Measurements from ENCODE around the gene EME2.
A peak's percentile ranks its signal among the peaks of the same experiment; 100 is the strongest.

Gene EME2

DNA sequence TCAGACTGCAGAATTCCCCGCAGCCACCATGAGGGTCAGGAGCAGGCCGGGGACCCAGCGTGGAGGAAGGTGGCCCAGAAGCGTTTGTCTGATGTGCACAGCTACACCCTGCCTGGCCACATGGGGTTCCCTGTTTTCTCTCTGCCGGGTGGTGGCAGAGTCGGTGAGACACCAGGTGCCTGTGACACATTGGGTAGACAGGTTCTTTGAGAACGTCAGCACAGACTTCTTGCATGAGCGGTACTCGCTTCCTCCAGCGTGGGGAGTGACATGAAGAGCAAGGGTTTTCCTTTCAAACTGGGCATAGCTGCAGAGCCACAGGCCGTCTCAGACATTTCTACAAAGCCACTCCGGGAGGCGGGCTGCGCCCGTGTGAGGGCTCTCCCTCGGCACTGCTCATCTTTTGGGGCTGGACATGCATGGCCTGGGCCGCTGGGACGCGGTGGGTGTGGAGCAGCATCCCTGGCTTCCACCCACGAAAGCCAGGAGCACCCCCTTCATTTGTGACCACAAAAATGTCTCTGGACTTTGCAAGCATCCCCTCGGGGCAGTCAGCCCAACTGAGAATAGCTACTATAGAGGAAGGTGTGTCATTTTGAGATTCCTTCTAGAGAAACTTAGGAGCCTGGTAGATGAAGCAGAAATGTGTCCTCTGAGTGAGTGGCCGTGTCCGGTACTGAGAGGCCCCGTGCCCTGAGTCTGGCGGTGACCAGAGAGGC, 27.3 kb upstream of the EME2 start:
- DNase-seq, result peak; percentile 77

DNA sequence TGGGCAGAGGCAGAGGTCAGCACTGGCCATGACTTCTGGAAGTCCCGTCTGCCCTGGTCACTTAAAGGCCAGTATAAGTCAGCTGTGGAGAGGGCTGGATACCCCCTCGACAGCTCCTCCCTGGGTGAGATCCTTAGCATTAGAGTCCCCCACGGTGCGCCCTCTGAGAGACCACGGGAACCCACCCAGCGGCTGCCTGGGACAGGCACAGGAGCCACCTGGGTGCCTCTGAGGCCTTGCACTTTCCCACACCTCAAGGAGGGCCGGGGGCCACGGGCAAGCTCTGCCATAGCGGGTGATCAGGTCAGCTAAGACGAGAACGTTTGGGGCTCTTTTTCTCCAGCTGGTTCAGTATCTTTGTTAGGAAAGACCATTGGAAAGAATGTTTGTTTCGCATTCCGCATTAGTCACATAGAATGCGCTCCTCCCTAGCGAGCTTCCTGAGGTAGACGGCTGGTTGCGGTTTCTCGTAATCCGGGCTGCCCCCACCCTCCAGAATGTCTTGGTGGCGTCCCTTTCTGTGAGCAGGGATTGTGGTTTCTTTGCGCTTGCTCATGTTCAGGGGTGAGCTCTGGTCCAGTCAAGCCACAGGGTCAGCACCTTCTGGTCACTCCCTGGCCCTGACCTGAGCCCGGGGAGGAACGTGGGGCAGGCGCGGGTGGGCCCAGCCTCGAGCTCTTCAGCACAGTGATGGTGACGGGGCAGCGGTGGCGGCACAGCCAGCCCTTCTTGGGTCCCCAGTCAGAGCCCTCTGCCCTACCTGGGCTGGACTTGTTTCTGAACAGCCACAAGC, 26.5 kb upstream of the EME2 start:
- DNase-seq, result peak; percentile 72

DNA sequence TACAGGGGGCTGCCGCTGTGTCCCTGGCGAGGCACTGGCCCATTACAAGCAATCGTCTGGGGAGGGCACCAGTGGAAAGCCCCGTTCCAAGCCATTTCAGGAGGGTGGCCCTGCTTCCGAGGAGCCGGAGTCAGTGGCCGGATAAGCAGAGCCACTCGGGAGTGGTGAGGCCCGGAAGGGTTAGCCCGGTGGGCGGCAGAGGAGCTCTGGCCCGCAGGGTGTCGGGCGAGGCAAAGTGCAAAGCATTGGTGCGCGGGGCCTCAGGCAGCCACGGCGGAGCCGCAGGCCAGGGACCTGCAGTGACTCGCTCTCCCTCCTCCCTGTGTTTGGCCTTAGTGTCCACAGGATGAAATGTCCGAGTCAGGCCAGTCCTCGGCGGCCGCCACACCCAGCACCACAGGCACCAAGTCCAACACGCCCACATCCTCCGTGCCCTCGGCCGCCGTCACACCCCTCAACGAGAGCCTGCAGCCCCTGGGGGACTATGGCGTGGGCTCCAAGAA, 25.9 kb upstream of the EME2 start:
- no peak for DNase-seq

DNA sequence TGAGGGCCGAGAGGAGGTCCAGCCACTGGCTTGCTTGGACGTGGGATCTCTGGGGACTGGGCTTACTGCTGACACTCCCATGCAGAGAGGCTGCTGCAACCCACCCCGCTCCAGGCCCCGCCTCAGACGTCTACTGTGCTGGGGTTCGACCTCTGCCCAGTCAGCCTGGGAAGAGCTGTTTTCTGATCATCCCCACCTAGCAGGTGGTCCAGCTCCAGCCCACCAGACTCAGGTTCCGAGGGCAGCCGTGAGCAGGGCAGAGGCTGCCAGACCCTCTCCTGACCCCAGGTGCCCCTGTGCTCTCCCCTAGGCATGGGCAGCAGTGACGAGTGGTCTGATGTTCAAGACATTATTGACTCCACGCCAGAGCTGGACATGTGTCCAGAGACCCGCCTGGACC, 24.7 kb upstream of the EME2 start:
- DNase-seq, result no peak

DNA sequence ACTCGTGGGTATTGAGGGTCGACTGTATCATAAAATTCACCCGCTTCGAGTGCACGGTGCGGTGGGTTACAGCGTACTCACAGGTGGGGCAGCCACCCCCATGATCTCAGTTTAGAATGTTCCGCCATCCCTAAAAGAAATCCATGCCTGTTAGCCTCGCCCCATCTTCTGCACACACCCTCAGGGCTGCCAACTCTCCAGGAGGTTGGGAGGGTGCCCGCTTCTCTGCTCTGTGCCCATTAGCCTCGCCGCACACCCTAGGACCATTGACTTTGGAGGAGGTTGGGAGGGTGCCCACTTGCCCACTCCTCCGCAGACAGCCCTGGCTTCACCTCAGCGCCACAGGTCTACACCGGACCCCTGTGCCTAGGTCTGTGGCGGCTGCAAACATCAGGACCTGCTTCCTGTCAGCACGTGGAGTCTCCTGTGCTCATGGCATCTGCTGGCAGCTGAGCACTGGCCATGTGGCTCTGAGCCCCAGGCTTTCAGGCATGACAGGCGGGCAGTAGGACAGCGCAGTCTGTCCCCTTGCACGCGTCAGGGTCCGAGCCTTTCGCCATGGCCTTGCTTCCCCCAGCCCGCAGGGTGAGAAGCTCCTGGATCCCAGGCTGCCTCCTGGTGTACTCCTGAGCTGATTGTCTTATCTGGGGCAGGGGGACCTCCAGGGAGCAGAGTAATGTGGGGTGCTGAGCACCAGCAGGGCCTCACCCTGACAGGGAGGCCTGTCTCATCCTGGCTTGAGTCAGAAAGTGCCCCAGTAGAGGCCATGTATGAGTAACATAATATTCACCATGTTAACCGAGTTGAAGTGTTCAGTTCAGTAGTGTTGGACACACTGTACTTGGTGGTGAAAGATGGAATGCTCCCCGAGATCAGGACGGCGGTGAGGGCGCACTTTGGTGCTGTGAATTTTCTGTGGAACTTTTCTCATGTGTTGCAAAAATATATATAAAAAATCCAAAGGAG, 23.2 kb upstream of the EME2 start:
- DNase-seq, result no peak

DNA sequence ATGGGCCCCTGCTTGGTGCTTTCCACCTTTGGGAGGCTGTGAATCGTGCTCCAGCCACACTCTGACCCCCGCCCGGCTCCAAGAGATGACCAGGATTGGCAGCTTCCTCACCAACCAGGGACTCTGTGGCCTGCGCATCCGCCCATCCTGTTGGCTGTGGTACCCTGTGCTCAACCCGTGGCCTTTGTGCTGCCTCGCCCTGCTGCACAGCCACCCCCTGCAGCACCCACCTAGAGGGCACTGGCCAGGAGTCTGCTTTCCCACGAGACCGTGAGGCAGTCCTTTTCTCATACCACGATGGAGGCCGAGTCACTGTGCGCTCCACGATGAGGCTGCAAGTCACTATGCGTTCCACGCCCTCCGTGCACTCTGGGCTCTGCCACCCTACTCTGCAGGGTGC, 20.7 kb upstream of the EME2 start:
- no peak for DNase-seq

DNA sequence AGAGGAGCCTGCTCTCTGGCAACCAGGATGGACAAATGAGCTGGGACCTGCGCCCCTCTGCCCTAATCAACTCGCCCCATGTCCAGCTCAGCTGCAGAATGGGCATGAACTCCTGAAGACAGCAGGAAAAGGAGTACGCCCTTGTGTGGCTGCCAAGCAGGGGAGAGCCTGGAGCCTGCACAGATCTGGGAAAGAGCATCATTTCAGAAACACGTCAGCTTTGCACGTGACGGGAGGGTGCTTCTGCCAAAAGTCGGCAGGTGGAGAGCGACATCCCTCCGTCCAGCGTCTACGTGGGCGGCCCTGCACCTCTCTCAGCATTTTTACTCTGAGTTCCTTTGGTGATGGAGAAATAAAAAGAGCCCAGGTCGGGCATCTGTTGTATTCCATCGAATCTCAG, 19.8 kb upstream of the EME2 start:
- no peak for DNase-seq

DNA sequence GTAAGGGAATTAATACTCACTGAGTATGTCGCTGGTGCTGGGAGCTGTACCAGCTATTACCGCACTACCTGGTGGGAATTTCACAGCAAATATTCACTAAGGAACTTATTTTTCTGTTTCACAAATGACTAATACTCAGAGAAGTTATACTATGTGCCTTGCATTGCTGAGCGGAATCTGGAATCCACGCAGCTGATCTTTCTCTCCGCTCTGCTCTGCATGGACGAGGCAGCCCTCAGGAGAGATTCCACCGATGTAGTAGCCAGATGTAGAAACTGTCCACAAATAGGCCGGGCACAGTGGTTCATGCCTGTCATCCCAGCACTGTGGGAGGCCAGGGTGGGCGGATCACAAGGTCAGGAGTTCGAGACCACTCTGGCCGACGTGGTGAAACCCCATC, 18.4 kb upstream of the EME2 start:
- no peak for DNase-seq

DNA sequence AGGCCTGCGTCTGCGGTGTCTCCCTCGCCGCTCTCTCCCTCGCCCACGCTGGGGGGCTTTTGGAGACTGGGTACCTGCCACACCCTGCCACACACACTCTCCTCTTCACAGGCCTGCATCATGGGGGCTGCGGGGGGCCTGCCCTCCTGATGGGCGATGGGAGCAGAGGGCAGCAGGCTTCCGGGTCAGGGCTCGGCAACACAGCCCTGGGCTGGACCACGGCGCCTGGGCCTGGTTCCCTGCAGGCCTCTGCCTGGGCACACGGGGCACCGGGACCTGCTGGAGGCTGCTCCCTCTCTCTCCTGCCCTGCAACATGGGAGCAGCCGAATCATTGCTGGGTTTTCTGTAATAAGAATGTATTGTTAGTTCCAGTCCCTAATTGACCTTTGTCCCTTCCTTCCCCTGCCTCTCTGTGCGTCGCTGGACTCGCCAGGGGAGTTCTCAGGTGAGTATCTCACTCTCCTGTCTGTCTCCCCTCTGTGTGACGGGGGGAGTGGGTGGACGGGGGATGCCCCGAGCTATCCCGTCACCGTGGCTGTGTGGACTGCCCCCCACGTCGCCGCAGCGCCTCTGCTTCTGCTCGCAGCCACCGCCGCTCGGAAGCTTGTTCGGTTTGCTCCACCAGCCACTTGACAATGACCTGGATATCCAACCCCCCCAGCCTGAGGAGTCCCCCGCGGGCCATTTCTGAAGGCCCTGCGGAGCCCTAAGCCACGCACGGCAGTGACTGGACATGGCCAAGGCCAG, 14.7 kb upstream of the EME2 start:
- DNase-seq, result no peak

DNA sequence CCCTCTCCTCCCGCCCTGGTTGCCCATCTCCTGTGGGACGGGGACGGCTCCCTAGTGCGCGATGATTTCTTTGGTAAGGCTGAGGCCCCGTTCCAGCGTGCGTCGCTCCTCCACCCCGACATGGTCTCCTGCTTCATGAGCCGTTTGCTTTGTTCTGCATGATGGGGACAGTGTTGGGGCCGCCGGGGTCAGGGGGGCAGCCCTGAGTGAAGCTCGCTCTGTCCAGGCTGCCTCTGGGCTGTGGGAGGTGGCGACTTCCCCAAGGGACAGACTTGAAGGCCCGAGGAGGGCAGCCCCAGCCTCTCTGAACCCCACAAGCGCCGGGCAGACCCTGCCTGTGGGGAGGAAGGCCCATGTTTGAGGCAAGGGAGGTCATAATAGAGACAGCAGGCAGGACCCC, 13.7 kb upstream of the EME2 start:
- DNase-seq, result no peak

DNA sequence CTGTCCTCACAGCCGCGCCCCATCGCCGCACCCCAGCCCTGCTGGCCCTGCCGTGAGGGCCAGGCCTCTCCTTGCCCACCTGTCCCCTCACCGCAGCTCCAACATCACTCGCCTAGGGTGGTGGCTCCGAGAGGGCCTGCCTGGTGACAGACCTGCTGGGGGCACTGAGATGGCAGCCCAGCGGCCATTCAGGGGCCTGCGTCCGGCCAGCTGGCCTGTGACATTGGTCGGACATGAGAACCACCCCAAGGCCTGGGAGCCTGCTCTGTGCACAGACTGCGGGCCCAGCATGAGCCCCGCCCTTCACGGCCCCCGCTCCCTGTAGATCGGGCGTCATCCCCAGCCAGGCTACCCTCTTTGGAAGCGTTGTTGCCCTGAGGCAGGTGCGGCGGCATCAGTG, 13.1 kb upstream of the EME2 start:
- DNase-seq, result no peak

DNA sequence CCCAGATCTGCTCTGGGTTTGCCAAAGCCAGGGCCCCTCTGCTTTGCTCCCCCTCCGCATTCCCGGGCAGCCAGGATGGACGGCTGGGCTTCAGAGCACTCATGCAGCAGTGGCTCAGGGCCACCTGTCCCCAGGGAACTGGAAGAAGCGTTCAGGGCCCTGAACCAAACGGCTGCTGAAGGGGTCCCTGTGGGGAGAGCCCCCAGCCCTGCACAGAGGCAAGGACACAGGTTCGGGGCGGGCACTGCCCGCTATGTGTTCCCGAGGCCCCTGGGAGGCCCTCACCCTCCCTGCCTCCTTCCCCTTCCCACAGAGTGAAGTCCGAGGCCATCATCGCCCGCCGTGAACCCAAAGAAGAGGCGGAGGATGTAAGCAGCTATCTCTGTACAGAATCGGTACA, 11.7 kb upstream of the EME2 start:
- no peak for DNase-seq

DNA sequence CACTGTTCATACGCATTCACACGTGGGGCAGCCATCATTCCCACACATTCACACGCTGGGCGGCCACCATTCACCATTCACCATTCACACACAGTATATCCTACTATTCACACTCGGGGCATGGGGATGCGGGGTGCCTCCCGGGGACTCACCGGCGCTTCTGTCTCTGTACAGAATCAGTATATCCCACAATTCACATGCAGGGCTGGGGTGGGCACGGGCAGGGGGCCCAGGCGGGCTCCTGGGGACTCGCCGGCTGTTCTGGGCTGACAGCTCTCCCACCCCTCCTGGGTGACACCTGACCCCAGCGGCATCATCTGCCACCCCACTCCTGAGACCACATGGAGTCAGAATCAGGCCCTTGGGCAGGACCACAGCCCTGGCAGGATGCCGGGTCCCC, 10.9 kb upstream of the EME2 start:
- no peak for DNase-seq

DNA sequence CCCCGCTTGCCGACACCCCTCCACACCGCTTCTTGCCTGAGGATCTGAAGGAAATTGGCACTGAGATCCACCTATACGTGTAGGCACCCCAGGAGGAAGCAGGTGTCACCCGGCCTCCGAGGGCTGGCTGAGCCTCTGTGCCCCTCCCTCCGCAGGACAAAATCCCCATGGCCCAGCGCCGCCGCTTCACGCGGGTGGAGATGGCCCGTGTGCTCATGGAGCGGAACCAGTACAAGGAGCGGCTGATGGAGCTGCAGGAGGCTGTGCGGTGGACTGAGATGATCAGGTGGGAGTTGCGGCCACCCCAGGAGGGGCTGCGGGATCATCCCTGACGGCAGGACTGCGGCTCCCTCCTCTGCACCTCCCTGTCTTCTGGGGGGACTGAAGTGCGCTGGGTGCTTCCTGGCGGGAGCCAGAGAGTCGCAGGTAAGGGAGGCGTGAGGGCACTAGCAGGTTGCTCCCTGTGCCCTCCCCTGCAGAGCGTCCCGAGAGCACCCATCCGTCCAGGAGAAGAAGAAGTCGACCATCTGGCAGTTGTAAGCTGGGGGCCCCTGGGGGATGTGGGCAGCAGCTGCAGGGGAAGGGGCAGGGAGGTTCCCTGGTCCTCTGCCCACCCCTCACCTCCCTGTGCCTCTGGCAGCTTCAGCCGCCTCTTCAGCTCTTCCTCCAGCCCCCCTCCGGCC, 10.3 kb upstream of the EME2 start:
- no peak for DNase-seq

DNA sequence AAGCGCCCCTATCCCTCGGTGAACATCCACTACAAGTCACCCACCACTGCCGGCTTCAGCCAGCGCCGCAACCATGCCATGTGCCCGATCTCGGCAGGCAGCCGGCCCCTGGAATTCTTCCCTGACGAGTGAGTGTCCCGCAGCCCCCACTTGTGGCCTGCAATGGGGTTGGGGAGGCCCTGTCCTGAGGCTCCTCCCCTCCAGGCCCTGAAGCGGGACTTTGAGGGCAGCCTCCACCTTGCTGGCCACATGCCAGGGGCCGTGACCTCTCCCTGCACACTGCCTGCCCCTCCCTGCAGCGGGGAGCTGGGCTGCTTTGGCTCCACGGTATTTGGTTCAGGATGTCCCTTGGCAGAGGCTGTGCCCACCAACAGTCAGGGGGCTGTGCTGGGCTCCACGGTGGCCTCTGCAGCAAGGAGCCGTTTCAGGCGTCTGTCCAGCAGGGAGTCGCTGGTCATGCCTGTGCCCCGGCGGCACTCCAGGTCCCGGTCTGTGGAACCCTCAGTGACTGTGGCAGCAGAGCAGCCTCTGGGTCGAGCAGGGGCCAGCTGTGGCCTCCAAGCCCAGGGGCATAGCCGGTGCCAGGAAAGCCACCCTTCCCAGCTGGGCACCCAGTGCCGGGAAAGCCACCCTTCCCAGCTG, 9.6 kb upstream of the EME2 start:
- no peak for DNase-seq

DNA sequence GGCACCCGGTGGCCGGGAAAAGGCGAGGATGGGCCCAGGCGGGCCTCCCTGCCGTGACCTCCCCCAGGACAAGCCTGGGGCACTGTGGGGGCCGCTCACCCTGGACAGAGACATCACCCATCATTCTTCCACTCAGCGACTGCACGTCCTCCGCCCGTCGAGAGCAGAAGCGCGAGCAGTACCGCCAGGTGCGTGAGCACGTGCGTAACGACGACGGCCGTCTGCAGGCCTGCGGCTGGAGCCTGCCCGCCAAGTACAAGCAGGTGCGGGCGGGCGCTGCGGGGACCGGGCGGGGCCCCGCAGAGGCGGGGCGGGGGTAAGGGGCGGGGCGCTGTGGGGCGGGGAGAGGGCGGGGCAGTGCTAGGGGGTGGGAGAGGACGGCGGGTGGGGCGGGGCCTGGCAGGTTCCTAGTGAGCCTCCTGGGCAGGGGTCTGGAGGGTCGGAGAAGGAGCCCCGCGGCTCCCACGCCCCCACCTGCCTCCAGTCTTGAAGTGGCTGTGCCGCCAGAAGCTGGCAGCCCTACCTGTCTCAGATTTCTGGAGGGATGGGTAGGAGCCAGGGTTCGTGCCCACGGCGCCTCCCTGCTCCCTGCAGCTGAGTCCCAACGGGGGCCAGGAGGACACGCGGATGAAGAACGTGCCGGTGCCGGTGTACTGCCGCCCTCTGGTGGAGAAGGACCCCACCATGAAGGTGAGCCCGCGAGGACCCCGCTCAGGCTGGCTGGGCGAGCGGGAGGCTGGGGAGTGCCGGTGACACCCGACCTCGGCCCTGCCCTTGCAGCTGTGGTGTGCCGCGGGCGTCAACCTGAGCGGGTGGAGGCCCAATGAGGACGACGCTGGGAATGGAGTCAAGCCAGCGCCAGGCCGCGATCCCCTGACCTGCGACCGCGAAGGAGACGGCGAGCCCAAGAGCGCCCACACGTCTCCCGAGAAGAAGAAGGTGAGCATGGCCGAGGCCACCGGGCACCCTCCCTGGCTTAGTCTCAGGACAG, 8.8 kb upstream of the EME2 start:
- DNase-seq, result peak; percentile 29

DNA sequence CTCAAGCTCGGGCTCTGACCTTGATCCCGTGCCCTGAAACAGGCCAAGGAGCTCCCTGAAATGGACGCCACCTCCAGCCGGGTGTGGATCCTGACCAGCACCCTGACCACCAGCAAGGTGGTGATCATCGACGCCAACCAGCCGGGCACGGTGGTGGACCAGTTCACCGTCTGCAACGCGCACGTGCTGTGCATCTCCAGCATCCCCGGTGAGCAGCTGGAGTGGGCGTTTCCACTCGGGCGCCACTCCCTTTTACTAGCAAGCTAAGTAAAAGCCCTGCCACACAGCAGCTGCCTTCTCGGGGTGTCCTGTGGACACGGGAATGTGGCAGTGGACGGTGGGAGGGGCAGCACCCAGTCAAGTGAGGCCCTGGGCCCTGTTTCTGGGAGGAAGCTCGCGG, 7.6 kb upstream of the EME2 start:
- no peak for DNase-seq

DNA sequence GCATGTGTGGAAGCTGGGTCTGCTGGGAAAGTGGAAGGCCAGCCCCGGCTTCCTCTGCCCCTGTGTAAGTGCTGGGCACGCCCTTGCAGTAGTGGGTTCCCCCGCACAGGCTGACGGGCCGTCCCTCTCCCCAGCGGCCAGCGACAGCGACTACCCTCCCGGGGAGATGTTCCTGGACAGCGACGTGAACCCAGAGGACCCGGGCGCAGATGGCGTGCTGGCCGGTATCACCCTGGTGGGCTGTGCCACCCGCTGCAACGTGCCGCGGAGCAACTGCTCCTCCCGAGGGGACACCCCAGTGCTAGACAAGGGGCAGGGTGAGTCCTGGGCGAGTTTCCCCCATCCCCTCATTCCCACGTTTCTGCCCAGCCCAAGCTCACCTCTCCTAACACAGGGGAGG, 6.8 kb upstream of the EME2 start:
- DNase-seq, result no peak

DNA sequence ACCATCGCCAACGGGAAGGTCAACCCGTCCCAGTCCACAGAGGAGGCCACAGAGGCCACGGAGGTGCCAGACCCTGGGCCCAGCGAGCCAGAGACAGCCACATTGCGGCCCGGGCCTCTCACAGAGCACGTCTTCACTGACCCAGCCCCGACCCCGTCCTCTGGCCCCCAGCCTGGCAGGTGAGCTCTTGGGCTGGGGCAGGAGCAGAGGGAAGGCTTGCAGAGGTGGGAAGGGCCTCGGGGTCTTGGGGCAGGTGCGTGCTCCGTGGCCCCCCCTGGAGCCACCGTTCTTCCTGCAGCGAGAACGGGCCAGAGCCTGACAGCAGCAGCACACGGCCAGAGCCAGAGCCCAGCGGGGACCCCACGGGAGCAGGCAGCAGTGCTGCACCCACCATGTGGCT, 6.4 kb upstream of the EME2 start:
- DNase-seq, result no peak

DNA sequence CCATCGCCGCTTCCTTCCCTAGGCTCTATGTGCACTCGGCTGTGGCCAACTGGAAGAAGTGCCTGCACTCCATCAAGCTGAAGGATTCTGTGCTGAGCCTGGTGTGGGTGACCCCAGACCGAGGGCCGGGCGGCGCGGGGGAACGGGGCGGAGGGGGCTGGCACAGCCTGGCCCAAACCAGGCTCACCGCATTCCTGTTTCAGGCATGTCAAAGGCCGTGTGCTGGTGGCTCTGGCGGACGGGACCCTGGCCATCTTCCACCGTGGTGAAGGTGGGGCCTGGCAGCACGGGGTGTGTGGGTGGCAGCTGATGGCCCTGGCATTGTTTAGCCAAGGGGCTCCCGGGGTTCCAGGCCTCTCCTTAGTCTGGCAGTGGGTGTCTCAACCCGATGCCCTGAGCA, 5.9 kb upstream of the EME2 start:
- no peak for DNase-seq

Data from fibroblast of skin of abdomen (primary cell).